Stimulated activated CD4-positive, alpha-beta T cell treated with anti-CD3 and anti-CD28 coated beads, Interleukin-2, amount 100 ng/mL, for 4 hours (primary cell): Measurements from ENCODE around the gene SEMA7A.
A peak's percentile ranks its signal among the peaks of the same experiment; 100 is the strongest.
"Not testable (repeated sequence)": the region's sequence is repeated elsewhere in the genome, so short reads cannot be mapped to it uniquely, and the experiment has no call there.

Experiments used
- DNase-seq: peaks from one replicate; pipeline ENCODE4 v3.0.0-alpha.2; 2020; ENCODE audit warnings: low read depth

Gene SEMA7A

GRCh38 chr15:74399511-74400312 lies 34.0 kb downstream of the SEMA7A start:
- peak; percentile 61 for DNase-seq

GRCh38 chr15:74399100-74399499 lies 34.7 kb downstream of the SEMA7A start:
- no peak for DNase-seq

DNA sequence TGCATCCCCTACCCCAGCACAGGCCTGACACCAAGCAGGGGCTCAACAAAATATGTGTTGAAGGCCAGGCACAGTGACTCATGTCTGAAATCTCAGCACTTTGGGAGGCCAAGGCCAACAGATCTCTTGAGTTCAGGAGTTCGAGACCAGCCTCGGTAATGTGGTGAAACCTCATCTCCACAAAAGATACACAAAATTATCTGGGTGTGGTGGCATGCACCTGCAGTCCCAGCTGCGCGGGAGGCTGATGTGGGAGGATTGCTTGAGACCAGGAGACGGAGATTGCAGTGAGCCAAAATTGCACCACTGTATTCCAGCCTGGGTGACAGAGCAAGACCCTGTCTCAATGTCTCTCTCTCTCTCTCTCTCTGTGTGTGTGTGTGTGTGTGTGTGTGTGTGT lies 35.6 kb downstream of the SEMA7A start:
- no peak for DNase-seq

GRCh38 chr15:74397239-74398068 lies 36.3 kb downstream of the SEMA7A start:
- no peak for DNase-seq

DNA sequence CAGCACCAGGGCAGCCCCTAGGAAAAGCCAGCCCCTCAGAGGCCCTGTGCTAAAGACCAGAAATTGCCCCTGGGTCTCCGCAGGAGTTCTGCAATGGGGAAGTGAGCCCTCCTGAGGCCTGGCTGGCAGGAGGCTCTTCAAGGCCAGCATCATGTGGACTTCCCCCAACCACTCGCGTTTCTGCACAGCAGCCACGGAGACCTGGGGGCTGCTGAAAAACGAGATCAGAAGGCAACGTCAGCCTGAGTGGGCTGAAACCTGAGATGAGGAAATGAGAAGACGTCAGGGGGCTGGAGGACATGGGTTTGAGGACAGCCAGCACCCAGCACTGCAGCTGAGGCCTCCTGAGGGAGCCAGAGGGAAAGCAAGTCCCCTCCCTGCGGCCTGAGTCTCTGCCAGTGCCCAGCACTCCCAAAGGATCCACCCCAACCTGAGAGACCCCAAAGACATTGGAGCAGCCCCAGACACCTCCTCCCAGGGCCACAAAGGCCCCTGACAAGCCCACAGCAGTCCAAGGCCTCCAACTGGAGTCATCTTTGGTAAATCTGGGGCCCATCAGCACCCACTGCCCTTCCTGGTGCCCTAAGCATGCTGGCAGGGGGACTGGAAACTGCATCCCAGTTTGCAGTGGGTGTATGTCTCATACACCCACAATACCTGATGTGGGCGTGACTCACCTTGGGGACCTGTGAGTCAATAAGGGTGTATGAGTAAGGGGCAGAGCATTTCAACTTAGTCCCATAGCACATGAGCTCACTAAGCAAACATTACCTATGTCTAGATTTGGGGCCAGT lies 37.1 kb downstream of the SEMA7A start:
- DNase-seq: peak; percentile 75

GRCh38 chr15:74396146-74396438 lies 37.7 kb downstream of the SEMA7A start:
- DNase-seq: no peak

DNA sequence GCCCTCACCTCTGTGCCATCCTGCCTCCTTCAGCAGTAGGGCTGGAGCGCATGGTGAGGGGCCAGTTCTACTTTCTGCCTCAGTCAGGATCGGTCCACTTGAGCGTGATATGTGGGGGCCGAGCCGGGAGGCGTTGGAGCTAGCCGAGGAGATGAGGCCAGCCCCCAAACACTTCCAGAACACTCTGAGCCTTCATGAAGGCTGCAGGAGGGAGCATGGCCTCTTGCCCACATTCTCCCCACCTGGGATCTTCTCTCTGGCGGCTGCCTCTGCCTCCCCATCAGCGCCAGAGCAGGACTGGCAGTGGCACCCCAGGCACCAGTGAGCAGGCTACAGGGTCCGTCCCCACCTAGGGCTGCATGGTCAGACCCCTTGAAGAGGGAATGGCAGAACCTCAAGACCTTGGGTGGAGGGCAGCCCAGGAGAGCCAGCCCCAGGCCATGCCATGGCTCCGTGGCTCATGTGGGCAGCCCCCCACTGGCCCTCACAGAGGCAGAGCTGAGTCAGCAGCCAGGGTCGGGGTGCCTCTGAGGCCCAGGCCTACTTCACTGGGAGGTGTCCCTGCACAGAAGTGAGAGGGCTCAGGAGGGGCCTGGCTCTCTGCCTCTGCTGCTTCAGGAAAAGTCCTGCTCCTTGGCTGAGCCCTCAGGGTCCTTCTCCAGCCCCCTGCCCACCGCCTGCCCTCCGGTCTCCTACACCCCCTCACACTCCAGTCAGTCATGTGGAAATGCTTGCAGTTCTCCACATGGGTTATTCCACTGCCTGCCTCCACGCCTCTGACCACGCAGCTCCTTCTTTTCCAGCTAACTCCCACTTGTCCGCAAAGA lies 38.2 kb downstream of the SEMA7A start:
- DNase-seq: no peak

GRCh38 chr15:74394090-74394846 lies 39.5 kb downstream of the SEMA7A start:
- DNase-seq: no peak

DNA sequence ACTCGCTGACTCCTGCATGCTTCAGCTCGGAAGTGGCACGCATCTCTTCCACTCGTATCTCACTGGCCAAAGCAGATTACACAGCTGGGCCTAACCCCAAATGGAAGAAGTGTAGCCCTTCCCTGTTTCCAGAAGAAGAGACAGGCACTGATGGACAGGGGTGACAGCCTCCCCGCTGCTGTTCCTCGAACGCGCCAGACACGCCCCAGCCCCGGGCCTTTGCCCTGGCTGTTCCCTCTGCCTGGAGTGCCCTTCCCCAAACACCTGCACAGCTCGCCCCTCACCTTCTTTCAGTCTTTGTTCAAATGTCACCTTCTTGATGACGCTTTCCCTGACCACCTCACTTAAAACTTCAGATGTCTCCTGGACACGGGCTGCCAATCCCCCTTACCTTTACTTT lies 40.3 kb downstream of the SEMA7A start:
- no peak for DNase-seq

GRCh38 chr15:74392902-74393301 lies 40.9 kb downstream of the SEMA7A start:
- no peak for DNase-seq

GRCh38 chr15:74392451-74392830 lies 41.3 kb downstream of the SEMA7A start:
- DNase-seq: no peak

- DNase-seq: no peak
Measured at GRCh38 chr15:74391582-74392450, 41.9 kb downstream of the SEMA7A start.

- no peak for DNase-seq
Measured at GRCh38 chr15:74390647-74391288, 43.0 kb downstream of the SEMA7A start.

- DNase-seq: not testable (repeated sequence)
Measured at GRCh38 chr15:74390049-74390646, 43.6 kb downstream of the SEMA7A start.

GRCh38 chr15:74389241-74390048 lies 44.3 kb downstream of the SEMA7A start:
- no peak for DNase-seq

DNA sequence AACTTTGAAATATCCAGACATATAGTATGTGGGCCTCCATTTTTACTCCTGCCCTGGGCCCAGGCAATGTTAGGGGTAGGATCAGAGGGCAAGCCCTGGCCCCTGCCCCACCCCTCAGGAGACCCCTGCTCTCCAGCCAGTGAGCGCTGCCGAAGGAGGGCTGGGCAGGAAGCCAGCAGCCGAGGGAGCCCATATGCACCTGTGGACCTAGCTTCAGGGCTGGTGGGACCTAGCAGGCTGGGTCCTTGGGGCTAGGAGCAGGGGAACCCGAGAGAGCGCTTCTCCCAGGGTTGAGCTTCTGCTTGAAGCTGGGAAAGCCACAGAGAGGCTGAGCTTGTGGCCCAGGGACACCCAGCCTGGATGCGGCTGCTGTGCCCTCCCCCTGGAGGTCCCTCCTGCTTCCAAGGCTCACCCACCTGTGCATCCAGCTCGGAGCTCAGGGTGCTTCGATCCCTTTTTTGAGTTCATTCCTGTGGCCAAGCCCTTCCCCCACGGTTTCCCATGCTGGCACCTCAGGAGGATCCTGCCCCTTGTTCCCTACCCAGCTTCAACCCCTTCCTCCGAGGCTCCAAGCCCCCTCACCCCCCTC lies 45.3 kb downstream of the SEMA7A start:
- DNase-seq: no peak

GRCh38 chr15:74387621-74388362 lies 46.0 kb downstream of the SEMA7A start:
- DNase-seq: no peak
